OCI-LY1 (cell line): Measurements from ENCODE around the gene TBL1X.
"Not testable (repeated sequence)": the region's sequence is repeated elsewhere in the genome, so short reads cannot be mapped to it uniquely, and the experiment has no call there.

Source experiments
- H2AFZ ChIP-seq: fragments of 200-600 bp; sonication (generic), shearing (Covaris generic); 2 replicates; pipeline ENCODE4 v1.6.0; 2014; ENCODE audit warnings: antibody characterized with exemption, mild to moderate bottlenecking, low read length
- H3F3A ChIP-seq: fragments of 200-600 bp; sonication (generic), shearing (Covaris generic); 2 replicates; pipeline ENCODE4 v1.6.0; 2014; ENCODE audit warnings: mild to moderate bottlenecking, antibody characterized with exemption, low read length, moderate library complexity; ENCODE audit not compliant: insufficient read depth
- H3K27ac ChIP-seq: fragments of 200-600 bp; sonication (generic); 2 replicates; pipeline ENCODE4 v1.5.1; 2014; ENCODE audit warnings: low read length, mixed run types, mild to moderate bottlenecking, low read depth; ENCODE audit not compliant: poor library complexity, severe bottlenecking
- H3K27me3 ChIP-seq: fragments of 200-600 bp; sonication (generic); 2 replicates; pipeline ENCODE4 v1.6.0; 2014; ENCODE audit warnings: antibody characterized with exemption, mild to moderate bottlenecking, low read length, moderate library complexity; ENCODE audit not compliant: insufficient read depth
- H3K36me3 ChIP-seq: fragments of 200-600 bp; sonication (generic); 2 replicates; pipeline ENCODE4 v1.6.1; 2014; ENCODE audit warnings: mild to moderate bottlenecking, antibody characterized with exemption, low read length, moderate library complexity, mixed read lengths; ENCODE audit not compliant: insufficient read depth
- H3K4me1 ChIP-seq: fragments of 200-600 bp; sonication (generic); 2 replicates; pipeline ENCODE4 v1.5.1; 2014; ENCODE audit warnings: mild to moderate bottlenecking, low read length, moderate library complexity; ENCODE audit not compliant: insufficient read depth, severe bottlenecking
- H3K4me2 ChIP-seq: fragments of 200-600 bp; sonication (generic), shearing (Covaris generic); 2 replicates; pipeline ENCODE4 v1.6.1; 2014; ENCODE audit warnings: low read length
- H3K4me3 ChIP-seq: fragments of 200-600 bp; sonication (generic); 2 replicates; pipeline ENCODE4 v1.5.1; 2014; ENCODE audit warnings: low read length, low read depth, mild to moderate bottlenecking, mixed read lengths; ENCODE audit not compliant: poor library complexity, severe bottlenecking
- H3K79me2 ChIP-seq: fragments of 200-600 bp; shearing (Covaris generic); 2 replicates; pipeline ENCODE4 v1.6.1; 2016; ENCODE audit warnings: mixed run types, low read length, mixed read lengths; ENCODE audit not compliant: insufficient read depth
- H3K9ac ChIP-seq: fragments of 200-600 bp; sonication (generic), shearing (Covaris generic); 2 replicates; pipeline ENCODE4 v1.6.1; 2014; ENCODE audit warnings: mild to moderate bottlenecking, low read length, mixed read lengths
- H3K9me2 ChIP-seq: fragments of 200-600 bp; sonication (generic), shearing (Covaris generic); 2 replicates; pipeline ENCODE4 v1.6.1; 2014; ENCODE audit warnings: low read depth, mild to moderate bottlenecking, low read length, mixed read lengths
- H3K9me3 ChIP-seq: fragments of 200-600 bp; shearing (Covaris generic); 2 replicates; pipeline ENCODE4 v1.6.1; 2014; ENCODE audit warnings: low read length, mixed read lengths
- H4K20me1 ChIP-seq: fragments of 200-600 bp; sonication (generic), shearing (Covaris generic); 2 replicates; pipeline ENCODE4 v1.6.0; 2016; ENCODE audit warnings: mild to moderate bottlenecking, low read length; ENCODE audit not compliant: insufficient read depth
- CTCF ChIP-seq: fragments of 200-600 bp; sonication (generic), shearing (Covaris generic); IDR thresholded peaks from 2 replicates; pipeline ENCODE4 v1.5.1; 2017; ENCODE audit warnings: mild to moderate bottlenecking, antibody characterized with exemption, low read length, moderate library complexity, mixed read lengths
- EZH2 ChIP-seq: fragments of 200-600 bp; sonication (generic), shearing (Covaris generic); IDR thresholded peaks from 2 replicates; pipeline ENCODE4 v1.8.0; 2017; ENCODE audit warnings: borderline replicate concordance, mixed run types, mild to moderate bottlenecking, antibody characterized with exemption, low read length, moderate library complexity, mixed read lengths

Gene TBL1X

GRCh38 chrX:9765737-9766097 lies 300.9 kb downstream of the TBL1X start, which contains the start of gene GPR143:
Gene GPR143 (minus strand): TSS chrX:9765847. CDS start chrX:9765817, 30 bp downstream.
- Histone ChIP-seq H2AFZ (no peak within 1 kb of the TSS), H3K79me2 (no peaks in the 10 kb centered on the region), H4K20me1 (no peaks in the 10 kb centered on the region), H3K9me3 (no peaks in the 10 kb centered on the region), H3F3A (no peaks in the 10 kb centered on the region), H3K36me3 (no peaks in the 10 kb centered on the region), H3K4me2 (no peak within 1 kb of the TSS), H3K27ac (no peak within 1 kb of the TSS), H3K4me1 (no peaks in the 10 kb centered on the region), H3K27me3 (no peaks in the 10 kb centered on the region), H3K9me2 (no peaks in the 10 kb centered on the region), H3K9ac (no peak within 1 kb of the TSS), H3K4me3 (no peak within 1 kb of the TSS)
- TF ChIP-seq CTCF = no peak
- TF ChIP-seq EZH2 = no peak

DNA sequence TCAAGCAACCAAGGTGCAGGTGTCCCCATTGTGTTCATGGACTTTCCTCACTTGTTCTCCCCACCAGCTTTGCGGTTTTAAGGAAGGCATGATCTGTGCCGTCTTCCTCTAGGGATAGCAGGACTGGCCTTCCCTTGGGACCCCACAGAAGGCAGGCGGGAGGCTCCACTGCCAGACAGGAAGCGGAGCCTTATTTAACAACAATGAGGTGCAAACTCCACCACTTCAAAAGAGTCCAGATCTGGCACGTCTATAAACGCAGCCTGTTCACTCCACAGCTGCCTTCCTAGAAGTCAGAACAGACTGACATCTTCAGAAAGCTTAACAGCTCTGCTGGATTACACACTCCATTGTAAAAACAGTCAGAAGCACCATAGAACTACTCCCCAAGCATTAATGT lies 302.5 kb downstream of the TBL1X start:
- Histone ChIP-seq H3K9ac (no peak overlapping the region), H3K4me2 (no peak overlapping the region)

DNA sequence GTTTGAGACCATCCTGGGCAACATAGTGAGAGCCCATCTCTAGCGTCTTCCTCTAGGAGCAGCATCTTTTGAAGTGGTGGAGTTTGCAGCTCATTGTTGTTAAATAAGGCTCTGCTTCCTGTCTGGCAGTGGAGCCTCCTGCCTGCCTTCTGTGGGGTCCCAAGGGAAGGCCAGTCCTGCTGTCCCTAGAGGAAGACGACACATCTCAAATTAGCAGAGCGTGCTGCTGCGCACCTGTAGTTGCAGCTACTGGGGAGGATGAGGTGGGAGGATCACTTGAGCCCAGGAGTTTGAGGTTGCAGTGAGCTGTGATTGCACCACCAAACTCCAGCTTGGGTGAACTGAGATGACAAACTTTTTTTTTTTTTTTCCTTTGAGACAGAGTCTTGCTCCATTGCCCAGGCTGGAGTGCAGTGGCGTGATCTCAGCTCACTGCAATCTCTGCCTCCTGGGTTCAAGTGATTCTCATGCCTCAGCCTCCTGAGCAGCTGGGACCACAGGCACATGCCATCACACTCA lies 303.5 kb downstream of the TBL1X start:
- H3K9me2 ChIP-seq, H3K4me2 ChIP-seq, H3K27ac ChIP-seq, H3K27me3 ChIP-seq, H2AFZ ChIP-seq, H3K4me1 ChIP-seq, H3K4me3 ChIP-seq, H3K9me3 ChIP-seq, H3K79me2 ChIP-seq, H4K20me1 ChIP-seq, H3F3A ChIP-seq, H3K36me3 ChIP-seq, H3K9ac ChIP-seq: not testable (repeated sequence)

More for the DNA sequence above, 302.5 kb downstream of the TBL1X start:
- H3F3A ChIP-seq = no peaks in the 10 kb centered on the region
- H3K27ac ChIP-seq = no peak overlapping the region
- no peaks in the 10 kb centered on the region for H3K36me3 ChIP-seq
- no peaks in the 10 kb centered on the region for H3K4me1 ChIP-seq
- H3K27me3 ChIP-seq = no peaks in the 10 kb centered on the region
- no peak overlapping the region for H3K4me3 ChIP-seq
- H4K20me1 ChIP-seq = no peaks in the 10 kb centered on the region
- H3K79me2 ChIP-seq = no peaks in the 10 kb centered on the region
- no peaks in the 10 kb centered on the region for H3K9me3 ChIP-seq
- no peak for TF ChIP-seq CTCF
- no peak for TF ChIP-seq EZH2
- no peak overlapping the region for H2AFZ ChIP-seq
- H3K9me2 ChIP-seq = no peaks in the 10 kb centered on the region

DNA sequence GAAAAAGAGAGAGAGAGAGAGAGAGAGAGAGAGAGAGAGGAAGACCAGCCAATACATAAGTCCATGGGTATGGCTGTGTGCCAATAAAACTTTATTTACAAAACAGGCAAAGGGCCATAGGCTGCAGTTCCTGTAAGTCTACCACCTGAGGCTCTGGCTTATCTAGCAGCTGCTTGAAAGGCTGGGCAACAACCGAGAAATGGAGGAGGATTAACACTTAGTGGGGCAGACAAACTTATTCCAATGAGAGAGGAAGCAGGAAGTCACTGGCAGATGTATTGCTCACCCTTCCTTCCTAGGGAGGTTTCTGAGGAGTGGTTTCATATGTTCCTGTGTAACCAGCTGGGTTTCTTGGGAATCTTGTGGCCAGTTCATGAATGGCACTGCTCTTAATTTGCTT lies 305.5 kb downstream of the TBL1X start:
- TF ChIP-seq CTCF (no peak), EZH2 (no peak)
- no peak overlapping the region for H3K9ac ChIP-seq
- H3K36me3 ChIP-seq = no peaks in the 10 kb centered on the region
- no peak overlapping the region for H3K4me3 ChIP-seq
- no peak overlapping the region for H3K4me2 ChIP-seq
- H3K4me1 ChIP-seq = no peaks in the 10 kb centered on the region
- no peaks in the 10 kb centered on the region for H3K9me3 ChIP-seq
- no peak overlapping the region for H2AFZ ChIP-seq
- H3K79me2 ChIP-seq = no peaks in the 10 kb centered on the region
- H3K27ac ChIP-seq = no peak overlapping the region
- H4K20me1 ChIP-seq = no peaks in the 10 kb centered on the region
- H3F3A ChIP-seq = no peaks in the 10 kb centered on the region
- no peaks in the 10 kb centered on the region for H3K9me2 ChIP-seq
- no peaks in the 10 kb centered on the region for H3K27me3 ChIP-seq
